ENCODE results near the gene WDR89.

WDR89 gene

GRCh38 chr14:63676615-63677014, 34.9 kb upstream of the WDR89 start:
- TF ChIP-seq, protein P1, sequence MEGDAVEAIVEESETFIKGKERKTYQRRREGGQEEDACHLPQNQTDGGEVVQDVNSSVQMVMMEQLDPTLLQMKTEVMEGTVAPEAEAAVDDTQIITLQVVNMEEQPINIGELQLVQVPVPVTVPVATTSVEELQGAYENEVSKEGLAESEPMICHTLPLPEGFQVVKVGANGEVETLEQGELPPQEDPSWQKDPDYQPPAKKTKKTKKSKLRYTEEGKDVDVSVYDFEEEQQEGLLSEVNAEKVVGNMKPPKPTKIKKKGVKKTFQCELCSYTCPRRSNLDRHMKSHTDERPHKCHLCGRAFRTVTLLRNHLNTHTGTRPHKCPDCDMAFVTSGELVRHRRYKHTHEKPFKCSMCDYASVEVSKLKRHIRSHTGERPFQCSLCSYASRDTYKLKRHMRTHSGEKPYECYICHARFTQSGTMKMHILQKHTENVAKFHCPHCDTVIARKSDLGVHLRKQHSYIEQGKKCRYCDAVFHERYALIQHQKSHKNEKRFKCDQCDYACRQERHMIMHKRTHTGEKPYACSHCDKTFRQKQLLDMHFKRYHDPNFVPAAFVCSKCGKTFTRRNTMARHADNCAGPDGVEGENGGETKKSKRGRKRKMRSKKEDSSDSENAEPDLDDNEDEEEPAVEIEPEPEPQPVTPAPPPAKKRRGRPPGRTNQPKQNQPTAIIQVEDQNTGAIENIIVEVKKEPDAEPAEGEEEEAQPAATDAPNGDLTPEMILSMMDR (IDR thresholded peaks at IDR 0.05; ENCODE audit: insufficient read depth, low read length, poor library complexity, severe bottlenecking) = no peak
- TF ChIP-seq EZH2phosphoT487 (conservative IDR thresholded peaks at IDR 0.05; ENCODE audit: low read length) = no peak
- no peaks in the 10 kb centered on the region for H4K20me1 ChIP-seq (ENCODE audit: low read depth, low read length)
- no peaks in the 10 kb centered on the region for H3K9me2 ChIP-seq (replicated peaks; ENCODE audit: insufficient read depth, low read length)
- no peak overlapping the region for H3K9ac ChIP-seq (ENCODE audit: low read length)
- no peaks in the 10 kb centered on the region for H3K9me3 ChIP-seq (ENCODE audit: insufficient read depth, low read length)
- no peaks in the 10 kb centered on the region for H3K27me3 ChIP-seq (ENCODE audit: low read length)
- no peaks in the 10 kb centered on the region for H3K79me2 ChIP-seq (ENCODE audit: insufficient read depth, low read length)
- H3K4me2 ChIP-seq (ENCODE audit: low read depth, low read length, poor library complexity, severe bottlenecking) = no peak overlapping the region
- peaks cover 8% of the 10 kb centered on the region; the same call in 1 of the 2 replicates for H3K36me3 ChIP-seq (ENCODE audit: low read length)
- peaks cover 10% of the 10 kb centered on the region; the same call in 1 of the 2 replicates for H3F3A ChIP-seq (ENCODE audit: insufficient read depth)
- no peak overlapping the region for H2AFZ ChIP-seq (ENCODE audit: low read depth, low read length, severe bottlenecking)
- H3K27ac ChIP-seq (ENCODE audit: low read depth, low read length) = no peak overlapping the region
- H3K4me3 ChIP-seq (ENCODE audit: insufficient read depth, low read length, poor library complexity, severe bottlenecking) = no peak overlapping the region

DNA sequence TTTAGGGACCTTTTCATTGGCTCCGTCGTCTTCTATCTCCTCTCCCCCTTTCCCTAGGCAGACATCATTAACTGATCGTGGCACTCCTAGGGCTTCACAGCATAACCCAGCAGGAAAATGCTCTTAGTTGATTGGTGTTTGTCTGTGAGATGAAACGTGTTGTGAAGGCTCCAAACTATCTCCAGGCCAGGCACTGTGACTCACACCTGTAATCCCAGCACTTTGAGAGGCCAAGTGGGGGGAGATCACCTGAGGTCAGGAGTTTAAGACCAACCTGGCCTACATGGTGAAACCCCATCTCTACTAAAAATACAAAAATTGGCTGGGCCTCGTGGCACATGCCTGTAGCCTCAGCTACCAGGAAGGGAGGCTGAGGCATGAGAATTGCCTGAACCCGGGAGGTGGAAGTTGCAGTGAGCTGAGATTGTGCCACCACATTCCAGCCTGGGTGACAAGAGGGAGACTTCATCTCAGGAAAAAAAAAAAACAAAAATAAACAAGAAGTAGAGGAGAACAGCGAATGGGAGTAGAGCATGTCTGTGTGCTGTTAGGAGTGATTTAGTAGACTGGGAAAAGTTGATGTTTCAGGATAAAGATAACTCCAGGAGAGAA, 32.3 kb upstream of the WDR89 start:
- no peak overlapping the region for H3K27ac ChIP-seq (ENCODE audit: low read depth, low read length)
- H3K9ac ChIP-seq (ENCODE audit: low read length) = no peak overlapping the region
- H3K9me2 ChIP-seq (replicated peaks; ENCODE audit: insufficient read depth, low read length) = no peaks in the 10 kb centered on the region
- no peak overlapping the region for H3K4me2 ChIP-seq (ENCODE audit: low read depth, low read length, poor library complexity, severe bottlenecking)
- no peaks in the 10 kb centered on the region for H3K9me3 ChIP-seq (ENCODE audit: insufficient read depth, low read length)
- no peaks in the 10 kb centered on the region for H3K79me2 ChIP-seq (ENCODE audit: insufficient read depth, low read length)
- H3K27me3 ChIP-seq (ENCODE audit: low read length) = no peaks in the 10 kb centered on the region
- H3K36me3 ChIP-seq (ENCODE audit: low read length) = peaks cover 6% of the 10 kb centered on the region; the same call in 1 of the 2 replicates
- H3K4me3 ChIP-seq (ENCODE audit: insufficient read depth, low read length, poor library complexity, severe bottlenecking) = no peak overlapping the region
- H2AFZ ChIP-seq (ENCODE audit: low read depth, low read length, severe bottlenecking) = no peak overlapping the region
- TF ChIP-seq EZH2phosphoT487 (conservative IDR thresholded peaks at IDR 0.05; ENCODE audit: low read length) = no peak
- TF ChIP-seq, protein P1 (IDR thresholded peaks at IDR 0.05; ENCODE audit: insufficient read depth, low read length, poor library complexity, severe bottlenecking) = no peak
- H4K20me1 ChIP-seq (ENCODE audit: low read depth, low read length) = no peaks in the 10 kb centered on the region
- H3F3A ChIP-seq (ENCODE audit: insufficient read depth) = peaks cover 18% of the 10 kb centered on the region; the same call in 1 of the 2 replicates

DNA sequence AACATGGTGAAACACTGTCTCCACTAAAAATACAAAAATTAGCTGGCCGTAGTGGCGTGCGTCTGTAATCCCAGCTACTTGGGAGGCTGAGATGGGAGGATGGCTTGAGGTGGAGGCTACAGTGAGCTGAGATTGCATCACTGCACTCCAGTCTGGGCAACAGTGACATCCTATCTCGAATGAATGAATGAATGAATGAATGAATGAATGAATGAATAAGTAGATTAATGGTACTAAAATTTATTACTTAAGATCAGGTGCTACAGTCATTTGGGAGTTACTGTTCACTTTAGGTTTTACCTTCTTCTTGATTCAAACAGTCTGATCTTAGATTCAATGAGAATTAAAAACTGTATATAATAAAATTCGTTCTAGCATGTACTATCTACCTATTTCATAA, 31.6 kb upstream of the WDR89 start:
- H3K9me2 ChIP-seq (replicated peaks; ENCODE audit: insufficient read depth, low read length) = no peaks in the 10 kb centered on the region
- no peak overlapping the region for H3K9ac ChIP-seq (ENCODE audit: low read length)
- no peaks in the 10 kb centered on the region for H3K79me2 ChIP-seq (ENCODE audit: insufficient read depth, low read length)
- no peak overlapping the region for H3K27ac ChIP-seq (ENCODE audit: low read depth, low read length)
- peaks cover 21% of the 10 kb centered on the region; the same call in 1 of the 2 replicates for H3F3A ChIP-seq (ENCODE audit: insufficient read depth)
- no peaks in the 10 kb centered on the region for H3K27me3 ChIP-seq (ENCODE audit: low read length)
- H4K20me1 ChIP-seq (ENCODE audit: low read depth, low read length) = no peaks in the 10 kb centered on the region
- no peak overlapping the region for H3K4me2 ChIP-seq (ENCODE audit: low read depth, low read length, poor library complexity, severe bottlenecking)
- no peak overlapping the region for H2AFZ ChIP-seq (ENCODE audit: low read depth, low read length, severe bottlenecking)
- peaks cover 6% of the 10 kb centered on the region; the same call in 1 of the 2 replicates for H3K36me3 ChIP-seq (ENCODE audit: low read length)
- H3K4me3 ChIP-seq (ENCODE audit: insufficient read depth, low read length, poor library complexity, severe bottlenecking) = no peak overlapping the region
- TF ChIP-seq, protein P1 (IDR thresholded peaks at IDR 0.05; ENCODE audit: insufficient read depth, low read length, poor library complexity, severe bottlenecking) = no peak
- TF ChIP-seq EZH2phosphoT487 (conservative IDR thresholded peaks at IDR 0.05; ENCODE audit: low read length) = no peak
- H3K9me3 ChIP-seq (ENCODE audit: insufficient read depth, low read length) = no peaks in the 10 kb centered on the region
